HG03460 (cell line): ENCODE results near the gene CELF4.
"Not testable (repeated sequence)": the region's sequence is repeated elsewhere in the genome, so short reads cannot be mapped to it uniquely, and the experiment has no call there.

Experiments used
- ATAC-seq: cut with Tn5 transposase; IDR thresholded peaks from one replicate; pipeline ENCODE4 v1.9.1; 2021; ENCODE audit not compliant: unreplicated experiment

The CELF4 gene

GRCh38 chr18:37473195-37473840 is 92.3 kb downstream of the CELF4 start:
- no peak for ATAC-seq

- no peak for ATAC-seq
Measured at GRCh38 chr18:37471637-37472036, 94.0 kb downstream of the CELF4 start.

- no peak for ATAC-seq
Measured at GRCh38 chr18:37470986-37471385, 94.6 kb downstream of the CELF4 start.

- no peak for ATAC-seq
Measured at GRCh38 chr18:37467002-37467662, 98.5 kb downstream of the CELF4 start.

GRCh38 chr18:37465958-37466357 is 99.6 kb downstream of the CELF4 start:
- no peak for ATAC-seq

GRCh38 chr18:37464257-37464656 is 101.3 kb downstream of the CELF4 start:
- ATAC-seq: no peak

GRCh38 chr18:37461329-37461728 is 104.3 kb downstream of the CELF4 start:
- not testable (repeated sequence) for ATAC-seq

GRCh38 chr18:37460604-37461003 is 105.0 kb downstream of the CELF4 start:
- ATAC-seq: no peak

GRCh38 chr18:37458697-37459096 is 106.9 kb downstream of the CELF4 start:
- ATAC-seq: no peak

- no peak for ATAC-seq
Measured at GRCh38 chr18:37457753-37458152, 107.8 kb downstream of the CELF4 start.

GRCh38 chr18:37457341-37457740 is 108.3 kb downstream of the CELF4 start:
- ATAC-seq: no peak

- ATAC-seq: no peak
Measured at GRCh38 chr18:37456873-37457272, 108.7 kb downstream of the CELF4 start.

- ATAC-seq: no peak
Measured at GRCh38 chr18:37456395-37456794, 109.2 kb downstream of the CELF4 start.

GRCh38 chr18:37453752-37454151 is 111.8 kb downstream of the CELF4 start:
- no peak for ATAC-seq

- ATAC-seq: no peak
Measured at GRCh38 chr18:37452682-37453385, 112.8 kb downstream of the CELF4 start.

- ATAC-seq: no peak
Measured at GRCh38 chr18:37452015-37452414, 113.6 kb downstream of the CELF4 start.

- ATAC-seq: no peak
Measured at GRCh38 chr18:37451239-37451825, 114.3 kb downstream of the CELF4 start.

GRCh38 chr18:37450434-37451132 is 115.0 kb downstream of the CELF4 start:
- no peak for ATAC-seq

- no peak for ATAC-seq
Measured at GRCh38 chr18:37449618-37450017, 116.0 kb downstream of the CELF4 start.

- no peak for ATAC-seq
Measured at GRCh38 chr18:37448946-37449345, 116.7 kb downstream of the CELF4 start.
